A204.1 (cell line): ENCODE results near the gene KCNIP1.

Experiments used
- FAIRE-seq: peaks from 2 replicates; lab custom pipeline; 2012; peaks lifted over from hg19 to GRCh38; lab: Jason Lieb, UNC

The KCNIP1 gene

GRCh38 chr5:170508660-170509347 lies 5.0 kb downstream of the KCNIP1 start:
- no peak for FAIRE-seq

- FAIRE-seq: no peak
Measured at GRCh38 chr5:170509348-170509660, 5.5 kb downstream of the KCNIP1 start.

GRCh38 chr5:170510126-170510525 lies 6.3 kb downstream of the KCNIP1 start:
- no peak for FAIRE-seq

DNA sequence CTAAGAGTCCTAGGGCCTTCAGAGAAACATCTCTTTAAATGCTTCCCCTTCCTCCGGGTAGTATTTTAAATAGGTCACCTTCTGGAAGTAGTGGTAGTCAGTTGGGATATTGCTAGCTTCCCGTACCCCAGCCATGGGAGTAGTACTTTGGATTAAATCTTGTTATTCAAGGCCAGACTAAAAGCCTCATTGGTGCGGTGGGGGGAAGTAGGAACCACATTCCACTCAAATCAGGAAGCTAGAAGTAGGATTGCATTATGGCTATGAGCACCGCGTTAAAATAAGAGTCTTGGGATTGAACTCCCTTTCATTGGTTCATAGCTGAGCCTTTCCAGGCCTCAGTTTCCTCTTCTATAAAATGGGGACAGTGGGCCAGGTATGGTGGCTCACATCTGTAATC lies 6.7 kb downstream of the KCNIP1 start:
- FAIRE-seq: no peak

DNA sequence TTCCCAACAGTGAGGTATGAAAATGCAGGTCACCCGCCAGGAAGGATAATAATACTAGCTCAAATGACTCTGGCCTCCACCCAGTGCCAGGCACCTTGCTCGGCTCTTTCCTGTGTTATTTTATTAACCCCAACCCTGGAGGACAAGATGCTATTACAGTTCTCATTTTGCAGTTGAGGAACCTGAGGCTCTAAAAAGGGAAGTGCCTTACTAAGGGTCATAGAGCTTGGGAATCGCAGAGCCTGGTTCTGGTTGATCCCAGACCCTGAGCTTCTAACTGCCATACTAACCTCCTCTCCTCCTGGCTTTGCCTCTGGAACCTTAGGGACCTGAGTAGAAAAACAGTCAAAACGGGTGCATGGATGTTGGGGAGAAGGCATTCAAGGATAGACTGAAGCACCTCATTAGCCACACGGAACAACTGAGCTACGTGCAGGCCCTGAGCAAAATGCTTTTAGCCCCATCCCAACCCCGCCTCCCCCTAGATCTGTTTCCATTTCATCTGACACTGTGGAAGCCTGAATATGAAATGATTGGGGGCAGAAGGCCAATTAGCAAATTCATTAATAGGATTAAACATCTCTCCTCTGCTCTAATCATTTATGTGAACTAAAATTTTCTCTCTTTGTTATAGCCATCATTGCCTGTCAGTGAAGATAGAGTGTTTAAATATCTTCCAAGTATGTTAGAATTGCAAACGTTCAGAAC lies 7.9 kb downstream of the KCNIP1 start:
- no peak for FAIRE-seq

- FAIRE-seq: no peak
Measured at GRCh38 chr5:170513856-170514525, 10.2 kb downstream of the KCNIP1 start.

DNA sequence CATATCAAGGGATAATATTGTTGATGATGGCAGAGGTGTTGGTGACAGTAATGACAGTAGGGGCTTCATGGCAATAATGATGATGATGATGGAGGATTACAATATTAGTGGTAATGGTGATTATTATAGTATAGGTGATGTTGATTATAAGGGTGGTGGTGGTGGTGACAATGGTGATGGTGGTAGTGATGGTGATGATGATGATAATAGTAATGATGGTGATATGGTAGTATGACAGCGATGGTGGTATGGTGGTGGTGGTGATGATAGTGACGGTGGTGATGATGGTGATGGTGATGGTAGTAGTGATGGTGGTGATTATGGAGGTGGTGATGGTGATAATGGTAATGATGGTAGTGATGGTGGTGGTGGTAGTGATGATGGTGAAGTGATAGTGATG lies 13.6 kb downstream of the KCNIP1 start:
- FAIRE-seq: no peak

DNA sequence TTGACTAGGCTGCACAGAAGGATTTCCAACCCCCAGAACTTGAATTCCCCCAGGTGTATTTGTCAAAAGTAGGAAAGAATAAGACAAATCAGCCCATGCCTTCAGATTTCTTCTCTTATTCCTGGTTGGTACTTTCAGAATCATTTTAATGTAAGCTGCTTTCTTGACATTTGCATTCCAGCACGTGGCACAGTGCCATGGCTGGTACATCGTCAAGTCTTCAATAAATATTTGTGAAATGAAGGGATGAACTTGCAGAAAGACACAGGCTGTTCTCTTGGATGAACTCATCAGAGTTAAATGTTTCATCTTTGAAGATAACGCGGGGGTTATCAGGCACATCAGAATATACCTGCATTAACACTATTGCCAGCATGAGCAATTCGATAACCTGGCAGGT lies 14.5 kb downstream of the KCNIP1 start:
- no peak for FAIRE-seq

GRCh38 chr5:170519549-170519948 lies 15.7 kb downstream of the KCNIP1 start:
- FAIRE-seq: no peak

DNA sequence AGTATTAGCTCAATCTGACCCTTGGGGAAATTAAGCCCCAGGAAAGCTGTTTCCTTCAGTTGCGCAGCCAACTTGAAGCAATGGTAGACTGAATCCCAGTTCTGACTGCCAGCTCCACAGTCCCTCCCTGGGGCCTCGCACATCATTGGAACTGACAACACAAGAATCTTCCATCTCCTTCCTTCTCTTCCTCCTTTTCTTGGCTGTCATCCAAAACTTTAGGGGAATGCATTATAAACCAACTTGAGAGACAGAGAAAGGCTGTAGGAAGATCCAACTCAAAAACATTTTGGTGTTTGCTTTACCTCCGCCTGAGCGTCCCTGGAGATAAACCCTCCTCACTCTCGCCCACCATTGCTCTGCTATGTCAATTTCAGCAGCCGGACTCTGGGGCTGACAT lies 16.6 kb downstream of the KCNIP1 start:
- FAIRE-seq: no peak

DNA sequence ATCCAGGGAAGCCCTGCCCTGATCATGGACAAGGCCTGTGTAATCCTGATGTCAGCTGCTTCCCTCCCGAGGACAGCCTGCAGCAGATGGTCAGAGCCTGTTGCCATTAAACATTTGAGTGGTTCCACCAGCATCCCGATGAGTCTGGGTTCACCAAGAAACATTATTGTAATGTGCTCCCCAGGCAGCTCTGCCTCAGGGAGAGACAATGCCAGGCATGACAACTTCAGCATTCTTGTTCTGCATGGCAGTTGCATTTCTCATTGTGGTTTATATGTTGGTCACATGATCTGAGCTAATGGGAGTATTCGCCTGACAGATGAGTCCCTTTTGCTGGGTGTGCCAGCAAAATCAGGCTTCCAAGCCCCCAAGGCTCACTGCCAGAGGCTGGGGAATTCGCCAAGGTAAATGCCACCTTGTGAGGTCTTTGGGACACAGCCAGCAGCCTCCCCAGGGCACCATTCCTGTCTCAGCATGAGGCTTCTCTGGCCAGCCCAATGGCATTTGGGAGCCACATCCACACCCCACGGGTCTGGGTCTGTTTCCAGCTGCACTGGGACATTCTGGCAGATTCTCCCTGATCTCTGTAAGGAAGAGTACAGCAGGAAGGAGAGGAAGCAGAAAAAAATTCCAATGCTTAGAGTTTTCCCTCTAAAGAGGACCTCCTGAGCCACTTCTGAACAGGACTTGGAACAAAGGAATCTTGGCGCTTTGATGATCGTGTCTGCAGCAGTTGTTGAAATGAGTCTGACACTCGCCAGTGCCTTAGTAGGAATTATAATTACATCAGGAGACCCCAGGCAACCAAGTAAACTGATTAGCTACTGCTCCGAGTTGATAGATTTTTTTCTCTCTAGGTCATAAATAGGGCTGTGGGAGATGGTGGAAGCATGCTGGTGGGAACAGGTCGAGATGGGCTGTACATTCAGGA lies 18.7 kb downstream of the KCNIP1 start:
- no peak for FAIRE-seq

- FAIRE-seq: no peak
Measured at GRCh38 chr5:170523142-170523551, 19.3 kb downstream of the KCNIP1 start.

DNA sequence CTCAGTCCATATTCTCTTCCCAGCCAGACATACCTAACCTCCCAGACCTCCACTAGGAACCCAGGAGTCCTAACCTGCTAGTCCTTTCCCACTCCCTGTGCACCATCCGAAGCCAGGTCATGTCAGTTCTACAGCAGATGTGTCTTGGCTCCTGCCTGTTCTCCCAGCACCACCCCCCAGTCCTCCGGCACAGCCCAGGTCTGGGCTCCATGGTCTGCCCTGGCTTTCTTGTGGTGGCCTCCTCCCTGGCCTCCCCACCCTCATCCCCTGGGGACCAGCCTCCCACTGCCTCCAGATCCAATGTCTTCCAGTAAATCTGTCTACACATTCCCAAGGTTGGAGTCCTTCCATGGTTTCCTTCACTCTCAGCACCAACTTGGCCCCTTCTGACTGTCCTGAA lies 20.0 kb downstream of the KCNIP1 start:
- FAIRE-seq: no peak

DNA sequence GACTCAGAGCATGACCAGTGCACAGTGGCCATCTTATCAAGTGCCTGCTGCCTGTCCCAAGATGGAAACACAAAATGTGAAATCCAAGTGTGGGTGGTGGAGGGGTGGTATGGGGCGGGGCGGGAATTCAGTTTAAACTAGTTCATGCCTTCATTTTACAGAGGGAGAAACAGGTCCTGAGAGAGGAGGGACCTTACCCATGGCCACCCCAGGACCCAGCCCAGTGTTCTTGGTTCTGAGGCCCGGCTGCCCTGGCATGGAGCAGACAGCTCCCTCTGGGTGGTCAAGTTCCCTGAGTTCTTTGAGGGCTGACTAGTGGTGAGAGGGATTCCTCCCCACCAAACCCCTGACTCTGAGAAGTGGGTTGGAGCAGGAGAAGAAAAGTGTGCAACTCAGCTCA lies 20.8 kb downstream of the KCNIP1 start:
- no peak for FAIRE-seq

DNA sequence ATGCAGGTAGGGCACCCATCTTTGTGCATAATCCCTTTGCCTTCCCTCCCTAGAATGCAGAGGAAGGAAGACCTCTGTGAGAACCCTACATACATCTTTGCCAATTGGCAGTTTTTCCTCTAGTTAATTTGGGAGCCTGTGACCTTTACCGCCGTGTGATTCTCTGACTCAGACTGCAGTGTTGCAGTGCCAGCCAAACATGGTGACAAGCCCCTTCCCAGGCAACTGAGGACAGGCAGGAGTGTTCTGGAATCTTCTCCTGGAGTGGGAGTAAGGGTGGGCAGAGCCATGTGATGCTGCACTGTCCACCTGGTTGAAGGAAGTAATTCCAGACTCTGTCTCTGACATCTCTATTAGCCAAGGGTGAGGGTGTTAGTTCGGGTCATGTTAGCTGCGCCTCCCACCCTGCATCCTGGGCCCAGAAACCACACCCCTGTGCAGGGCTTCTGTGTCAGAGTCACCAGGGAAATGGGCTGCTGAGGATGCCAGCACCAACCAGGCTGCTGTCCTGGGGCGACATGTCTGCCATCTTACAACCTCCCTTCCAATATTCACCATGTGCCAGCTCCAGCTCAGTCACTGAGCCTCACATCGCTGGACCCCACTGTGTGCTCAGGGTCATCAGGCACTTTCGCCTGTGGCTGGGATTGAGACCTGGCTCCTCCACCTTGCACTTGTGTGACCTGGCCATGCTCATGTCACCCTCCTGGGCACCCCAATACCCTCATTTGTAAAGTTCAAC lies 21.8 kb downstream of the KCNIP1 start:
- no peak for FAIRE-seq

DNA sequence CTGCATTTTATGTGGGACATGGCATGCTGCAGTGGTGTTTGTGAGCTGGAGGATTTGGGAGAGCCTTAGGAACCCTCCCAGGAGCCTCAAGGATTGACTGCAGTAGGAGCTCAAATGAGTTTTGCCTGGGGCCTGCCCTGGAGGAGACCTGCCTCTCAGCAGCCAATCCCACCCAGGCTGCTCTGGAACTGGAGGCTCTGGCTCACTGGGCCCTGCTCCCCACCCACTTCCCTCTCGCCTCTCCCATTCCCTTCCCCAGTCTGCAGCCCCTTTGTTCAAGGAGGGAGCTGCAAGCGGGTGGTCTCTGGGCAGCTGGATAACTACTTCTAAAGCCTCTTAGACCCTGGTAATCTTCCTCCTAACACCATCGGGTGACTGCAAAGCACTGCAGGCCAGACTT lies 24.2 kb downstream of the KCNIP1 start:
- no peak for FAIRE-seq

GRCh38 chr5:170528976-170529375 lies 25.2 kb downstream of the KCNIP1 start:
- no peak for FAIRE-seq

- FAIRE-seq: no peak
Measured at GRCh38 chr5:170532935-170533334, 29.1 kb downstream of the KCNIP1 start.

GRCh38 chr5:170533383-170533782 lies 29.6 kb downstream of the KCNIP1 start:
- FAIRE-seq: no peak

DNA sequence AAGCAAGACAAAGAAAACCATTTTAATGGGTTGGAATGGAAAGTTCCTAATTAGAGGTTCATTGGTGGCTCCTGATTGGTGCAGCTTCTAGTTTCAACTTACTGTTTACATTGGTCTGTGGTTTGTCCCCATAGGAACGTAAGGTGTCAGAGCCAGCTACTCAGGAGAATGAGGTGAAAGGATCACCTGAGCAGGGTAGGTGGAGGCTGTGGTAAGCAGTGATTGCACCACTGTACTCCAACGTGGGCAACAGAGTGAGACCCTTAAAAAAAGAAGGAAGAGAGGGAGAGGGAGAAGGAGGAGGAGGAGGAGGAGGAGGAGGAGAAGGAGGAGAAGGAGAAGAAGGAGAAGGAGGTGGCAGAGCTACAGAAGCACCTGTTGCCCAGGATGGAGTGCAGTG lies 30.4 kb downstream of the KCNIP1 start:
- no peak for FAIRE-seq

DNA sequence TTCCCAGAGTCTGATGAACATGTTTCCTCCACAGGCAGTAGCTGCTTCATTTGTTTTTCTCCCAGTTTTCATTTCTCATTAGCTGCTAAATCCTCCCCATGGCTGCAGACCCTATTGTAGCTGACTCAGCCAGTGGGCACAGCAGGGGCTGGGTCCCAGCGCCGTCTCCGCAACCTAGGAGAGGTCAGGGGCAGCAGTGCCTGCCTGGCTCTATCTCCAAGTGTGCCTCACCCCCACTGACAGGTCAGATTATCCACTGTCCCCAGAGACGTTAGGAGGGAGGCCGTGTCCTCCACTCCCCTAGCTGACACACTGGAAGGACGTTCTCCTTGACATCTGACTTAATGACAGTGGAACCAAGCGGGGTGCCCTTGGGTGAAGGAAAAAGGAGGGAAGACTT lies 31.1 kb downstream of the KCNIP1 start:
- no peak for FAIRE-seq

DNA sequence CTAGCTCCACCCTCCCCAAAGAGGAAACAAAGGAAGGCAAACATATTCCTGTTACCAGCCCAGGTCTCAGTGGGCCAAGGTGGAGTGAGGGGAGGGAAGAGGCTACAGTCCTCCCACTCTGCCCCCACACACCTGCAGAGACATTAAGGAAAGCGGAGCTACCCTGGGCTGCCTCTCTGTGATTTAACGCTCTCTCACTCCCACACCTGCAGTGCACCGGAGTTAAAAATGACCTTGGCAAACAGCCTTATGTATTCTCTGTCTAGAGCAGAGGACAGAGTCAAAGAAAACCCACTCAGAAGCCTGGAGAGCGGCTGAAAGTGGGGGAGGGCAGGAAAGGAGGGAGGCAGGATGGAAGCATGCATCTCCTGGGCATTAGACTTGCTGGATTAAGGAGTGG lies 32.7 kb downstream of the KCNIP1 start:
- FAIRE-seq: no peak
